Stimulated activated naive B cell treated with anti-CD40 and anti-IgM and Interleukin-4, amounts not matched to agents 10 μg/mL and 1 μg/mL and 100 μg/mL, for 72 hours (primary cell): ENCODE measurements around the gene CACUL1.
"Not testable (repeated sequence)": the region's sequence is repeated elsewhere in the genome, so short reads cannot be mapped to it uniquely, and the experiment has no call there.

Source experiments
- ATAC-seq, 2 donors: fragments of 150-1000 bp; cut with Tn5 transposase; replicated peaks; 2 replicates each; pipeline ENCODE4 v1.10.0; 2021; ENCODE audit warnings: moderate library complexity in 1 of 2
- DNase-seq: peaks from one replicate; pipeline ENCODE4 v3.0.0; 2021
- H3K27ac Mint-ChIP-seq: one replicate; pipeline ENCODE4 v1.8.0; 2022; ENCODE audit warnings: mild to moderate bottlenecking, mixed read lengths
- H3K27me3 Mint-ChIP-seq, 2 donors: one replicate each; pipeline ENCODE4 v1.8.0; 2022; ENCODE audit warnings: mixed read lengths in 2 of 2
- H3K36me3 Mint-ChIP-seq, 2 donors: one replicate each; pipeline ENCODE4 v1.8.0; 2022; ENCODE audit warnings: mixed read lengths in 2 of 2, mild to moderate bottlenecking in 1 of 2
- H3K4me1 Mint-ChIP-seq, 2 donors: one replicate each; pipeline ENCODE4 v1.8.0; 2022; ENCODE audit warnings: mixed read lengths in 2 of 2, mild to moderate bottlenecking in 1 of 2
- H3K4me3 Mint-ChIP-seq, 2 donors: one replicate each; pipeline ENCODE4 v1.8.0; 2022; ENCODE audit warnings: mild to moderate bottlenecking in 2 of 2, mixed read lengths in 2 of 2, moderate library complexity in 1 of 2
- H3K9me3 Mint-ChIP-seq, 2 donors: one replicate each; pipeline ENCODE4 v1.8.0; 2022; ENCODE audit warnings: mixed read lengths in 2 of 2, mild to moderate bottlenecking in 1 of 2

CACUL1 gene

DNA sequence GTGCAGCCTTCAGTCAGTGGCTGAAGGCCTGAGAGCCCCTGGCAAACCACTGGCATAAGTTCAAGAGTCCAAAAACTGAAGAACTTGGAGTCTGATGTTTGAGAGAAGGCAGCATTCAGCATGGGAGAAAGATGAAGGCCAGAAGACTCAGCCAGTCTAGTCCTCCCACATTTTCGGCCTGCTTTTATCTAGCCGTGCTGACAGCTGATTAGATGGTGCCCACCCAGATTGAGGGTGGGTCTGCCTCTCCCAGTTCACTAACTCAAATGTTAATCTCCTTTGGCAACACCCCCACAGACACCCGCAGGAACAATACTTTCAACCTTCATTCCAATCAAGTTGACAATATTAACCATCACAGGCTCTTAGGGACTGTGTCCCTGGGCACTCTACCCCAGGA is 83.5 kb downstream of the CACUL1 start:
- H3K9me3 Mint-ChIP-seq, H3K4me3 Mint-ChIP-seq, DNase-seq, H3K27ac Mint-ChIP-seq, H3K27me3 Mint-ChIP-seq, ATAC-seq: not testable (repeated sequence)
- peaks cover 15 to 22% of the 10 kb centered on the region in 2 donors for H3K4me1 Mint-ChIP-seq
- H3K36me3 Mint-ChIP-seq = peaks cover 9 to 21% of the 10 kb centered on the region in 2 donors

DNA sequence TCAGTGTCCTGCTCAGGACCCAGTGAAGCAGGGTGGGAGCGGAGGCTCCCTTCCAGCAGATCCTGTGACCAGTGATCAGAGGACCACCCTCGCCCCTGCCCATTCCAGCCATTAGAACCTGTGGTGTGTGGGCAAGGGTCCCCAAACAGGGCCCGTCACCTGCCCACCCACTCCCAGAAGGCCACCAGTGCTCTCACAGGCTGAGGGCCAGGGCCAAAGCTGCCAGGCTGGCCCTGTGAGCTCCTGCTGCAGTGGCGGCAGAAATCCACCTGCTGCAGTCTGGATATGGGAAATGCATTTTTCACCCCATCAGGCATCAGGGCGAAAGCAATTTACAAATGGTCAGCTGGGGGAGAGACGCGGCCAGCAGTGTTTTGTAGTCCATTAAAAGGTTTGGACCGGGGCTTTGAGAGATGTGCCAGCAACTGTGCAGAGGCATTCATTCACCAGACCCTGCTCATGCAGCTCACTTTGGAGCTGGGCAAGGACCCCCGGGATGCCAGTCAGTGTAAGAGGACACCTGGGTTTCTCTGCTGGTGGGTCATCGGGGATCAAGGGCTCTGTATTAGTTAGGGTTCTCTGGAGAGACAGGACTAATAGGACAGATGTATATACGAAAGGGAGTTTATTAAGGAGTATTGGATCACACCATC is 84.2 kb downstream of the CACUL1 start:
- Mint-ChIP-seq H3K4me3 (no peak overlapping the region), H3K27me3 (peaks cover 0 to 7% of the 10 kb centered on the region in 2 donors), H3K4me1 (peaks cover 15 to 22% of the 10 kb centered on the region in 2 donors), H3K9me3 (no peaks in the 10 kb centered on the region), H3K36me3 (peaks cover 9 to 21% of the 10 kb centered on the region in 2 donors), H3K27ac (no peak overlapping the region)
- ATAC-seq (no peak), DNase-seq (no peak)

DNA sequence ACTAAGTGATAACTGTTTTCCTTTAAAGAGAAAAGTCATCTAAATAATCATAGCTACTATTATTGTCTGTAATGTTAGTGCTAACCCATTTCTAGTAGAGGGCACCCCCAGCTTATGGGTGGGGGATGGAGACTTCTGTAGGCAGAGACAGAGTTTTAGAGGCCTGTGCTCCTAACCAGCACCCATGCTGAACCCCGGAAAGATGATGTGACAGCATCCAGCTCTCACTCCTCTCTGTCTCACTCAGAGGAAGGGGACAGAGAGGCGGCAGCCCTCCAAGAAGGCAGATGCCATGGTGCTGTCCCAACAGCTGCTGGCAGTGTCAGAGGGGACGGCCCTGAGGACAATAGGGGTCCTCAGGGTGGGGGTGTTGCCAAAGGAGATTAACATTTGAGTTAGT is 84.9 kb downstream of the CACUL1 start:
- H3K9me3 Mint-ChIP-seq = no peaks in the 10 kb centered on the region
- DNase-seq = no peak
- no peak overlapping the region for H3K4me3 Mint-ChIP-seq
- H3K4me1 Mint-ChIP-seq = peaks cover 15 to 22% of the 10 kb centered on the region in 2 donors
- ATAC-seq = peak in 1 of 2 donors; percentile 3
- H3K27ac Mint-ChIP-seq = peak overlapping the region; percentile 47
- H3K36me3 Mint-ChIP-seq = peaks cover 9 to 14% of the 10 kb centered on the region in 2 donors
- H3K27me3 Mint-ChIP-seq = peaks cover 1 to 9% of the 10 kb centered on the region in 2 donors

DNA sequence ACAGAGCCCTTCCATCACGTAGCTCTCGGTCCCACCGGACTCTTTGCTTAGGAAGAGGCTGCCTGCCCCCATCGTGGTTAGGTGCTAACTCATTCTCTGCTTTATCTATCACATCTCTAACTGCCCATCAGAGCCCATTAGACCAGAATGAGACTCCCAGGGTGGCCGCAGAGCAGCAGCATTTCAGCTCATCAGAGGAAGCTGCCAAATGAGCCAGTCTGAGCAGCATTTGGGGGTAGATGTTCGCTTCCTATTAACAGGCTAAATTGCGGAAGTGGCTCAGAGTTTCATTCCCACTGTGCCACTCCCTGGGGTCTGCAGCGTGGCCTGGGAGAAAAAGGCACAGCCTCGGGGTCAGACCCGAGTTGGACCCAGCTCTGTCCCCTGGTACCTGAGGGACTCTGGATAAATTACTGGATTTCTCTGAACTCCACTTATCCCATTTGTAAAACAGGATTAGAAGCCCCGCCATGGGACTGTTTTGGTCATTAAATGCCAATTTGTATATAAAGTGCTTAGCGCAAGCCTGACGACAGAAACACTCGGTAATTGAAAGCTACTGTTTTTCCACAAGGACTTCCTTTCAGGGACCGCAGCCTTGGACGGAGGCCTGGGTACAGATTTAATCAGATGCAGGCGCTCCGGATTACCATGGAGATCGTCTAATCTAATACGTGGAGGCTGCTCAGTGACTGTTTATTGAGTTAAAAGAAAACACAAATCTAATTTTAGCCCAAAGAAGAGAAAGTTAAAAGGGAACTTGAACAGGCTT is 85.6 kb downstream of the CACUL1 start:
- H3K27ac Mint-ChIP-seq = peak overlapping the region; percentile 65
- peaks cover 7 to 16% of the 10 kb centered on the region in 2 donors for H3K27me3 Mint-ChIP-seq
- DNase-seq (no peak), ATAC-seq (peak; percentile 79 to 86)
- H3K4me1 Mint-ChIP-seq = peaks cover 15 to 22% of the 10 kb centered on the region in 2 donors
- H3K36me3 Mint-ChIP-seq = peaks cover 9 to 13% of the 10 kb centered on the region in 2 donors
- H3K9me3 Mint-ChIP-seq = no peaks in the 10 kb centered on the region
- H3K4me3 Mint-ChIP-seq = peak overlapping the region in 1 of 2 donors; percentile 72

DNA sequence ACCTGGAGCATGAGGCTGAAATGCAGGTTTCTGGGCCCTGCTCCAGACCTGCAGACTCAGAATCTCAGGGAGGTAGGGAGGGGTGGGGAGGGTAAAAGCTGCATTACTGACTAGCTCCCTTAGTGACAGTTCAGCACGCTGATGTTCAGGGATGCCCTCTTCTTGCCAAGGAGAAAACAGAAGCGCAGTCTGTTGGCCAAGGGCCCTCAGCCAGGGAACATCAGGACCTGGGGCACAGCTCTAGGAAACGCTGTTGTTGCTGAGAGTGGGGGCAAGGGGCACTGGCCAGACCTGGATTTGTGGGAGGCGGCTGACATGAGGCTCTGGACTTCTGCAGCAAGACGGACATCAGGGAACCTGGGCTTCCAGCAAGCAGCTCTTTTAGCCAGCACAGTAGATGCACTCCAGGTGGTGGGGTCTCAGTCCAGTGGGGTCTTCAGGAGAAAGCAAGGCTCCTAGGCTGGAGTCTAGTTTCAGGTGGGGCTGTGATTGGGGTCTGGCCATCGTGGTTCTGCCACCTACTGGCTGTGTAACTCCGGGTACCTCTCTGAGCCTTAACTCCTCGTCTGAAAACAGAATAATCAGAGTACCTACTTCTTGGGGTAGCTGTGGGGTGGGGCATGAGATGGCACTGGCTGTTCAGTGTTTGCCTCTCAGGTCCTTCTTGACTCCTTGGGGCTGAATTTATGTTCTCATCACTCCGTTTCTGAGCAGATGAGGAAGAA is 86.4 kb downstream of the CACUL1 start:
- DNase-seq (no peak), ATAC-seq (peak; percentile 4 to 17)
- peak overlapping the region in 1 of 2 donors; percentile 72 for H3K4me3 Mint-ChIP-seq
- no peak overlapping the region for H3K27ac Mint-ChIP-seq
- no peaks in the 10 kb centered on the region for H3K9me3 Mint-ChIP-seq
- H3K27me3 Mint-ChIP-seq = peaks cover 15 to 22% of the 10 kb centered on the region in 2 donors
- H3K36me3 Mint-ChIP-seq = peaks cover 5 to 6% of the 10 kb centered on the region in 2 donors
- peaks cover 15 to 22% of the 10 kb centered on the region in 2 donors for H3K4me1 Mint-ChIP-seq

DNA sequence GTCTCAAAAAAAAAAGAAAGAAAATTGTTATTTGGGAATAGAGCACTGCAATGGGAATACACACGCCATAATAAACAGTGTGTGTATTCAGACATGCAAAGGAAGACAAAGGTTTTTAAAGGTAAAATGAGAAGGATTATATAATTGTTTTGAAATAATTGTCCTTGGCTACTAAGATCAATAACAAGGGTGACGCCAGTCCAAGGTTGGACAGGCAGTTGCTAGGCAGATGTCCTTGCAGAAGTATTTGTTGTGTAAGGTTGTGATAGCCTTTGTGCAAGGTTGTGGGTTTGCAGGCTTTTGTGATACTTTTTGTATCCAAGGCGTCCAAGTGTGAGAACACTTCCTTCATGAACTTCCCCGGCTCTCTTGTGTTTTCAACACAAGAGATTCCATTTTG is 87.0 kb downstream of the CACUL1 start:
- Mint-ChIP-seq H3K9me3 (peaks cover 3 to 4% of the 10 kb centered on the region in 2 donors), H3K4me1 (peaks cover 15 to 22% of the 10 kb centered on the region in 2 donors), H3K36me3 (peaks cover 3 to 4% of the 10 kb centered on the region in 2 donors), H3K4me3 (no peak overlapping the region), H3K27me3 (peaks cover 21 to 29% of the 10 kb centered on the region in 2 donors), H3K27ac (no peak overlapping the region)
- no peak for DNase-seq
- ATAC-seq = no peak

DNA sequence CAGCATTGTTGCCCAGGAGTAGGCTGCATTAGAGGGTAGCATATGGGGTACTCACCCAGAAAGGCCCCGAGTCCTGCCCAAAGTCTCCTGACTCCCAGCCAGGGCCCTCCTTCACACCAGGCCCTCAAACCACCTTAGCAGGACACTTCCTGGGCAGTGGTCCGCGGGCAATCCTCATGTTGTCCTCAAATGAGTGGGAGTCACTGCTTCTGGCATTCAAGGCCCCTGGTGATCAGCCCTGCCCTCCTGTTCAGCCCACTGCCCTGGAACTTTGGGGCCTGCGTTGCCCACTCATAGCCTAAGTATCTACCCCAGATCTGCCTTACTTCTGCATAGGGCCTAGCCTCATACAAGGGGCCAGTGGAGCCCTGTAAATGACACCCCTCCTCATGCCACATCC is 88.4 kb downstream of the CACUL1 start:
- Mint-ChIP-seq H3K27me3 (peaks cover 32 to 41% of the 10 kb centered on the region in 2 donors), H3K36me3 (peaks cover 4 to 10% of the 10 kb centered on the region in 2 donors), H3K4me3 (no peak overlapping the region), H3K4me1 (peaks cover 15 to 22% of the 10 kb centered on the region in 2 donors), H3K27ac (no peak overlapping the region), H3K9me3 (peaks cover 9 to 13% of the 10 kb centered on the region in 2 donors)
- DNase-seq = no peak
- ATAC-seq = no peak

DNA sequence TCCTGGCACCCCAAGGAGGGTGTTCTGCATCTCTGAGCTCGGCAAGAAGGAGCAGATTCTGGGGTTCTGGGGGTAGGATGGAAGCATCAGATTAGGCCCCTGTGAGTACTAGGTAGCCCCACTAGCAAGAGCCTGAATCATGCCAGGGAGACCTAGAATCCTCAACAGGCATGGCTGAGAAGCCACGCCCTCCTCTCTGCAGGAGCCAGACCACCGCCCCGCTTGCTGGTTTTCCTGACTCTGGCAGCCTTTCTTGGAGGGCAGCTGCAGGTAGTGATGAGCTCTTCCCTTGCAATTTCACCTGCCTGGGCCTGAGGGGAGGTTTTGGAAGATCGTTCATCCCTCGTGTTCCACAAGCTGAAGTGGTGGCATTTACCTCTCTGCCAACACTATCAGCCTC is 90.4 kb downstream of the CACUL1 start:
- H3K4me3 Mint-ChIP-seq = no peak overlapping the region

DNA sequence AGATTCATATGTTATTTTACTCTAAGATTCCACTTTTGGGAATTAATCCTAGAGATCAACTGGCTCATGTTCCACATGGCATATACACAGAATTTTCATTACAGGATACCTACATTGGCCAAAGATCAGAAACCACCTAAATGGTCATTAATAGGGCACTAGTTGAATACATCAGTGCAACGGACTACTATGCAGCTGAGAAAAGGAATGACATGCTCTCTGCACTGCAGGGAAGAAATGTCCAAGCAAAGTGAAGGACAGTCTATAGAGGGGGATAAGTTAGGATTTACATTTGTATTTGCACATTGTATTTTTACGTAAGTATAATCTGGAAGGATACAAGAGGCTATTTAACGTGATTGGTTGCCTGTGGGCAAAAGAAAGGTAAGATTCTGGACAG is 91.6 kb downstream of the CACUL1 start:
- no peak for ATAC-seq
- H3K27ac Mint-ChIP-seq = no peak overlapping the region
- H3K4me3 Mint-ChIP-seq = no peak overlapping the region
- peaks cover under 1 to 2% of the 10 kb centered on the region in 2 donors for H3K4me1 Mint-ChIP-seq
- H3K27me3 Mint-ChIP-seq = peaks cover 48 to 64% of the 10 kb centered on the region in 2 donors
- H3K36me3 Mint-ChIP-seq = peaks cover 2 to 10% of the 10 kb centered on the region in 2 donors
- DNase-seq = no peak
- peaks cover 14 to 15% of the 10 kb centered on the region in 2 donors for H3K9me3 Mint-ChIP-seq

More for the DNA sequence above, 90.4 kb downstream of the CACUL1 start:
- DNase-seq (no peak), ATAC-seq (no peak)
- peaks cover 14 to 15% of the 10 kb centered on the region in 2 donors for H3K9me3 Mint-ChIP-seq
- no peak overlapping the region for H3K27ac Mint-ChIP-seq
- H3K4me1 Mint-ChIP-seq = peaks cover 10 to 14% of the 10 kb centered on the region in 2 donors
- H3K27me3 Mint-ChIP-seq = peaks cover 46 to 56% of the 10 kb centered on the region in 2 donors
- peaks cover 2 to 10% of the 10 kb centered on the region in 2 donors for H3K36me3 Mint-ChIP-seq

DNA sequence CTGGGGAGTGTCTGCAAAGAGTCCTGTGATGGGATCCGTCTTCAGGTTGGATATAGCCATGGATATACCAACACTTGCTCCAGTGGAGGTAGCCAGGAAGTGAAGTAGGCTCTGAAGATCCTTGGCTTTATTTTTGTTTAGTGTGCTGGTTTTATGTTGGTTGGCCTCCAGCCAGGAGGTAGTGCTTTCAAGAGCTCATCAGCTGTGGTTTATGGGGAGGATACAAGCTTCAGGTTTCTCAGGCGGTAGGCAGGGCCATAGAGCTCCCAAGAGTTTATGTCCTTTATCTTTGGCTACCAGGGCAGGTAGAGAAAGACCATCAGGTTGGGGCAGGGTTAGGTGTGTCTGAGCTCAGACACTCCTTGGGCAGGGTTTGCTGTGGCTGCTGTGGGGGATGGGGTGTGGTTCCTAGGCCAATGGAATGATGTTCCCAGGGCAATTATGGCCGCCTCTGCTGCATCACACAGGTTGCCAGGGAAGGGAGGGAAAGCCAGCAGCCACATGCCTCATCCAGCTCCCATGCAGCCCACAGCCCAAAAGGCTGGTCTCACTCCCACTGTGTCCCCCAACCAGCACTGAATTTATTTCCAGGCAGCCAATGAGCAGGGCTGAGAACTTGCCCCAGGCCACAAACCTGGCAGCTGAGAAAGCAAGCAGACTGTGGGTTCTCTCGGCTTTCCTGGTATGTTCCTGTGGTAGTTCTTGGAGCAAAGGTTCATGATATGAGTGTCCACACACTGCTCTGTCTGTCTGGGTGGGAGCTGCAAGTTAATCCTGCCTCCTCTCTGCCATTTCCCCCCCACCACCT is 92.3 kb downstream of the CACUL1 start:
- Mint-ChIP-seq H3K27ac (no peak overlapping the region), H3K4me1 (no peaks in the 10 kb centered on the region), H3K9me3 (peaks cover 14 to 15% of the 10 kb centered on the region in 2 donors), H3K36me3 (peaks cover 2 to 10% of the 10 kb centered on the region in 2 donors), H3K4me3 (no peak overlapping the region), H3K27me3 (peaks cover 55 to 71% of the 10 kb centered on the region in 2 donors)
- no peak for ATAC-seq
- DNase-seq = no peak

DNA sequence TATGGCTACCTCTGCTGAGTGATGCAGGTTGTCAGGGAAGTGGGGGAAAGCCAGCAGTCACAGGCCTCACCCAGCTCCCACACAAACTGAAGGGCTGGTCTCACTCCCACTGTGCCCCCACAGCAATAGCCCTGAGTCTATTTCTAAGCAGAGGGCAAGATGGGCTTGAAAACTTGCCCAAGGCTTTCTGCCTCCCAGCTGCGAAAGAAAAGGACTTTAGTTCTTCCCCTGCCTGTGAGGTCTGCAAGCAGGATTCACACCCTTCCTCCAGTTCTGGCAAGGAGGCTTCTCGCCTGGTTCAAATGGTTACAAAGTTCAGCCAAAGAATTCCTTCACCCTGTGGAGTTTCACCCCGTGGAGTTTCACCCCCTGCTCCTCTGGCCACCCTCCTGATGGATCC is 96.0 kb downstream of the CACUL1 start:
- DNase-seq (no peak), ATAC-seq (no peak)
- peaks cover 7 to 10% of the 10 kb centered on the region in 2 donors for H3K36me3 Mint-ChIP-seq
- H3K4me3 Mint-ChIP-seq = no peak overlapping the region
- H3K27me3 Mint-ChIP-seq = peaks cover 58 to 76% of the 10 kb centered on the region in 2 donors
- no peaks in the 10 kb centered on the region for H3K4me1 Mint-ChIP-seq
- H3K9me3 Mint-ChIP-seq = peaks cover 25 to 27% of the 10 kb centered on the region in 2 donors
- no peak overlapping the region for H3K27ac Mint-ChIP-seq

DNA sequence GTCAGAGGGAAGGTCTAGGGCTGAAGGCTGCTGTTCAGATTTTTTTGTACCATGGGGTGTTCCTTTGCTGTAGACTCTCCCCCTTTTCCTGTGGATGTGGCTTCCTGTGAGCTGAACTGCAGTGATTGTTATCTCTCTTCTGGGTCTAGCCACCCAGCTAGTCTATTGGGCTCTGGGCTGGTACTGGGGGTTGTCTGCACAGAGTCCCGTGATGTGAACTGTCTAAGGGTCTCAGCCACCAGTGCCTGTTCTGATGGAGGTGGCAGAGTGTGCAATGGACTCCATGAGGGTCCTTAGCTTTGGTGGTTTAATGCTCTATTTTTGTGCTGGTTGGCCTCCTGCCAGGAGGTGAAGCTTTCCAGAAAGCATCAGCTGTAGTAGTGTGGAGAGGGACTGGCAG is 96.6 kb downstream of the CACUL1 start:
- H3K27ac Mint-ChIP-seq, DNase-seq, ATAC-seq, H3K4me3 Mint-ChIP-seq, H3K4me1 Mint-ChIP-seq: not testable (repeated sequence)
- Mint-ChIP-seq H3K27me3 (peaks cover 53 to 77% of the 10 kb centered on the region in 2 donors), H3K9me3 (peaks cover 24 to 26% of the 10 kb centered on the region in 2 donors), H3K36me3 (peaks cover 7 to 10% of the 10 kb centered on the region in 2 donors)

DNA sequence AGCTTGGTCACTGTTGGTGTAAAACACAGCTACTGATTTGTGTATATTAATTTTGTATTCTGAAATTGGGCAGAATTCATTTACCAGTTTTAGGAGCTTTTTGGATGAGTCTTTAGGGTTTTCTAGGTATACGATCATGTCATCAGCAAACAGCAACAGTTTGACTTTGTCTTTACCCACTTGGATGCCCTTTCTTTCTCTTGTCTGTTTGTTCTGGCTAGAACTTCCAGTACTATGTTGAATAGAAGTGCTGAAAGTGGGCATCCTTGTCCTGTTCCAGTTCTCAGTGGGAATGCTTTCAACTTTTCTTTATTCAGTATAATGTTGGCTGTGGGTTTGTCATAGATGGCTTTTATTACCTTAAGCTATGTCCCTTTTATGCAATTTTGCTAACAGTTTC is 109.5 kb downstream of the CACUL1 start:
- H3K4me3 Mint-ChIP-seq, ATAC-seq, H3K27ac Mint-ChIP-seq, H3K36me3 Mint-ChIP-seq, DNase-seq, H3K4me1 Mint-ChIP-seq: not testable (repeated sequence)
- H3K27me3 Mint-ChIP-seq = peaks cover 41 to 46% of the 10 kb centered on the region in 2 donors
- H3K9me3 Mint-ChIP-seq = peaks cover 14 to 18% of the 10 kb centered on the region in 2 donors
